ENCODE data around the gene PCDH9.

The PCDH9 gene

GRCh38 chr13:66367356-66367755, 862.8 kb downstream of the PCDH9 start:
- in situ Hi-C loops (cut with MboI; ENCODE audit: low sequenced_read_pairs): no loop called here

GRCh38 chr13:66365101-66365500, 865.0 kb downstream of the PCDH9 start:
- in situ Hi-C loops (cut with MboI; ENCODE audit: low sequenced_read_pairs): no loop called here

GRCh38 chr13:66364346-66364745, 865.8 kb downstream of the PCDH9 start:
- in situ Hi-C loops (cut with MboI; ENCODE audit: low sequenced_read_pairs): no loop called here

- in situ Hi-C loops (cut with MboI; ENCODE audit: low sequenced_read_pairs): no loop called here
Observed at GRCh38 chr13:66362485-66362884, 867.7 kb downstream of the PCDH9 start.

DNA sequence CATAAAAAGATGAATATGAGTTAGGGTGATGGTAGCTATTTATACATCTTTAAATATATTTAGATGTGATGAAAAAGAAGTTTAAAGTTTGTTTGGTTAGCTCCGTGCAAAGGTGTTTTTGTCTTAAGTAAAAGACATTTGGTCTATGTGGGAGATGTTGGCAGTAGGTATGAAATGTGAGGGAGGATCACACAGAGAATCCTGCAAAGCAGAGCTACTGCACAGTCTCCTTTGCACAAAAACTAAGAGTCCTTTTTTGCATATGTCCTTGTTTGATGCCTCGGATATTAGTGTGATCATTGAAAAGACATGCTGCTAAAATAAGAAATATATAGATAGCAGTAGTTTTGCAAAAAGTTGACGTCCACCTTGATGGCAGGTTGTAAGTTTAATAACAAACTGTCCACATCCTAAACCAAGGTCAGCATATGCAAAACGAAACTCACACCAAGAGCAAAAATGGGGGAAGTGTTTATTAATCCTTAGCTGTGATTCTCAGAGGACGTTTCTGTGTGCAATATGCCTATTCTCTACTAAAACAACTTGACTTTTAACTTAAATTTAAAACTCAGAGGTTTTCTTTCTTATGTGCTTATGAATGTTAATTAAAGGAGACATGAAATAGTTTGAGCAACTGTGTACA, 870.1 kb downstream of the PCDH9 start:
- in situ Hi-C loops (cut with MboI; ENCODE audit: low sequenced_read_pairs): no loop called here

- in situ Hi-C loops (cut with MboI; ENCODE audit: low sequenced_read_pairs): no loop called here
Observed at GRCh38 chr13:66359393-66359792, 870.7 kb downstream of the PCDH9 start.

DNA sequence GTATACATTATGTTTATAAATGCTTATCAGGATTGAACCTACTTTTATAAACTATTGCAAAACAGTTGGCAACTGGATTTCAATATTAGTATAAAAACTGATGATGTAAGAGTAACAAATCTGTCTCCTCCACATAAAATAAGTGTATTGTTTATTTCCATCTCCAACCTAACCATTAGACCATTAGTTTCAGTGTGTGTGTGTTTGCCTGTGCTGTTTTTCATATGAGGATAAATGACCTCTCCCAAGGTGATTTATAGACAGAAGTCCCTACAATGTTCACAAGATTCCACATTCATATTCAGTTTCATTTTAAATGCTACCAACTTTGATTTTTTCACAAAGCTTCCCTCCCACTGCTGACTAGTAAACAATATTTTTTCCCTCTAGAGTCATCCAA, 871.6 kb downstream of the PCDH9 start:
- in situ Hi-C loops (cut with MboI; ENCODE audit: low sequenced_read_pairs): no loop called here

- in situ Hi-C loops (cut with MboI; ENCODE audit: low sequenced_read_pairs): no loop called here
Observed at GRCh38 chr13:66357463-66357862, 872.7 kb downstream of the PCDH9 start.

GRCh38 chr13:66354879-66355751, 875.0 kb downstream of the PCDH9 start:
- in situ Hi-C loops (cut with MboI; ENCODE audit: low sequenced_read_pairs): no loop called here

- in situ Hi-C loops (cut with MboI; ENCODE audit: low sequenced_read_pairs): no loop called here
Observed at GRCh38 chr13:66353664-66354063, 876.5 kb downstream of the PCDH9 start.

- in situ Hi-C loops (cut with MboI; ENCODE audit: low sequenced_read_pairs): no loop called here
Observed at GRCh38 chr13:66349966-66350365, 880.2 kb downstream of the PCDH9 start.

- in situ Hi-C loops (cut with MboI; ENCODE audit: low sequenced_read_pairs): no loop called here
Observed at GRCh38 chr13:66348745-66349690, 881.1 kb downstream of the PCDH9 start.

DNA sequence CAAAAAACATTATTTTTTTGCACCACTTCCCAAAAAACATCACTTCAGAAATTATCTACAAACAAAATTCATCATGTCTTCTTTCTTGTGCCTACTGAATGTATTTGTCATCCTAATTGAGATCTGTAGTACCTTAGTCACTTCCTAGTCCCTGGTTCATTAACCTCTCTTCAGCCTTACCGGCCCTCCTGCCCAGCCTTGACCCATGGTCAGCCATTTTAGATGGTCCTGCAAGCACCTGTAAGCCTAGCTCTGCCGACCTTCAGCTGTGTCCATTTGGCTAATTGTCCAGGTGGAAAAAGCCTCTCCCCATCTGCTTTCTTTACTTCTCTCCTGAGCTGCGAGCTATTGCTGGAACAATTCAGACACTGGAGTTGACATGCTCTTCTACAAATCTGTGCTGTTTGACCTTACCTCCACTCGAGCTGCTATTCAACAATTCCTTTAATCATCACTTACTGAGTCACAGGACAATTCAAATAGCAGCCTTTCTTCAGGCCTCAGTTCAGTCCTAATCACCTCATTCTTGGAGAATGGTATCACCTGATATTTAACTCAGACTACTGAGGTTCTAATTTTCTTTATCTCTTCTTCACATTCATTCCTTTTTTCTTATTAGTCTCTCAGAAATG, 882.5 kb downstream of the PCDH9 start:
- in situ Hi-C loops (cut with MboI; ENCODE audit: low sequenced_read_pairs): no loop called here

DNA sequence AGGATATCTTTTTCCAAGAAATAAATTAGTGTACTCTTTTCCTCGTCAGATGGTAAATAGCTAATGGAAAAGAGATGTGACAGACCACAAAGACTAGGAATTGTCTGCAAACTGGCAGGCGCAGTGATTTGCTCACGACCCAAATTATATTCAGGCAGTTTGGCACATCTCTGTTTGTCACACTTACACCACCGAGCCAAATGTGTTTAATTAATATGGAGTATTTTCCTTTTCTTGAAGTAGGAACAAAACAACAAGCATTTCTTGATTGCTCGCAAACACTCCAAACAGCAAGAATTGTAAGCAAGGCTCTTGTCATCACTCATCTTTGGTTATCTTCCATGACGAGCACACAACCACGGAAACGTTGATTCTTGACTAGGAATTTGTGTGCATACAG, 884.2 kb downstream of the PCDH9 start:
- in situ Hi-C loops (cut with MboI; ENCODE audit: low sequenced_read_pairs): no loop called here

GRCh38 chr13:66345518-66345810, 884.7 kb downstream of the PCDH9 start:
- in situ Hi-C loops (cut with MboI; ENCODE audit: low sequenced_read_pairs): no loop called here

GRCh38 chr13:66344805-66345517, 885.2 kb downstream of the PCDH9 start:
- in situ Hi-C loops (cut with MboI; ENCODE audit: low sequenced_read_pairs): no loop called here

DNA sequence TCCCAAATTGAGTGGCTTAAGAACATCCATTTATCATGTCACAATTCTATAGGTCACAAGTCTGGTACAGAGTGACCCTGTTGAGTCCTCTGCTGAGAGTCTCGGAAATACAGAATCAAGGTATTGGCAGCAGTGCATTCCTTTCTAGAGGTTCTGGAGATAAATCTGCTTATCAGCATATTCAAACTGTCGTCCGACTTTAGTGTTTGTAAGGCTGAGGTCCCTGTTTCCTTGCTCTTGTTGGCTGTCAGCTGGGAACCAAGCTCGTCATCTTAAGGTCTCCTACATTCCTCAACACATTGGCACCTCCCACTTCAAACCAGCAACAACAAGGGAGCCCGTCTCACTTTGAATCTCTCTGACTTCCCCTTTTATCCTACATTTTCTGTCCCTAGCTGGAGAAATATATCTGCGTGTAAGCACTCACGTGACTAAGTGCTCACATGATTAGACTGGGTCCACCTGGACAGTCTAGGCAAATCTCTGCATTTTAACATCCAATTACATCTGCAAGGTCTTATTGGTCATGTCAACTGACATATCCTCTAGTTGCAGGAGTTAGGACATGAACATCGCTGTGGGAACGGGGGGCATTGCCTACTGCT, 886.8 kb downstream of the PCDH9 start:
- in situ Hi-C loops (cut with MboI; ENCODE audit: low sequenced_read_pairs): no loop called here

GRCh38 chr13:66341635-66342377, 888.3 kb downstream of the PCDH9 start:
- in situ Hi-C loops (cut with MboI; ENCODE audit: low sequenced_read_pairs): no loop called here

DNA sequence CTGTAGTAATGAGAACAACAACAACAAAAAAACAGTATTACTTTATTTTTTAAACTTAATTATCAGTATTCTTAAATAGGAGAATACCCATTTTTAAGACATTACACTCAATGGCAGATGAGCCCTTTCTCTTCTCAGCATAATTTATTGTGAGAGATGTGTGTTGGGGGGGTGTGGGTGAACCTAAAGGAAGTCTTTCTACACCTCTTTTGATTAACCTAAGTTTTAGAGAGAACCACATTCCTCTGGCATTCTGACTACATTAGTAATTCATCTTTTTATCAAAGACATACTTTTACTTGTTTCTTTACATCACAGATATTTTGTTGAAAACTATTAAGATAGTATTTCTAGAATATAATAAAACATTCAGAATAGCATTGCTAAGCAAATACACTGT, 890.9 kb downstream of the PCDH9 start:
- in situ Hi-C loops (cut with MboI; ENCODE audit: low sequenced_read_pairs): no loop called here
